Gastroesophageal sphincter (tissue), 3 donors: ENCODE measurements around the gene ATP2B2.

Source experiments
- CTCF ChIP-seq, 4 experiments: fragments of 200-600 bp in 2 of 4; fragments of 450-650 bp in 2 of 4; sonication (generic) in 1 of 4; IDR thresholded peaks; one replicate each; pipeline ENCODE4 v1.5.1; 2017 to 2019; ENCODE audit warnings: antibody characterized with exemption in 4 of 4, mild to moderate bottlenecking in 2 of 4, moderate library complexity in 2 of 4
- POLR2AphosphoS5 ChIP-seq: sonication (generic); formaldehyde crosslinking; IDR thresholded peaks from one replicate; pipeline ENCODE4 v1.6.1; 2017; ENCODE audit warnings: antibody characterized with exemption

- TF ChIP-seq POLR2AphosphoS5 (no peak), CTCF (IDR thresholded peaks at IDR 0.05) (no peak)
Measured at GRCh38 chr3:10303105-10303504, 202.3 kb downstream of the ATP2B2 start.
